SK-N-SH (cell line): Measurements from ENCODE around the gene FLRT3. TPM values are rescaled to one million over a fixed set of nuclear protein-coding genes. Genes with fewer than 3 reads are reported as not detected.

ENCODE experiments used
- CTCF ChIA-PET: fragments of 300-600, 350-600 bp; formaldehyde crosslinking; extraction: SDS; loops from one replicate; lab custom pipeline; 2021; lab: Yijun Ruan, JAX
- POLR2A ChIA-PET: fragments of 350-600 bp; sonication (Branson Sonifier 250); formaldehyde crosslinking; extraction: SDS; loops from one replicate; lab custom pipeline; 2020; ENCODE audit warnings: antibody characterized with exemption, inconsistent platforms; lab: Yijun Ruan, JAX
- DNase-seq: peaks from one replicate; pipeline ENCODE4 v3.0.0; 2012
- H2AFZ ChIP-seq: fragments of 200-600 bp; sonication (generic); 2 replicates; pipeline ENCODE4 v1.8.1; 2016; ENCODE audit warnings: antibody characterized with exemption, mild to moderate bottlenecking, low read depth
- H3F3A ChIP-seq: fragments of 200-600 bp; sonication (generic); replicated peaks from 2 replicates; pipeline ENCODE3; 2016; ENCODE audit warnings: antibody characterized with exemption, mild to moderate bottlenecking; ENCODE audit not compliant: insufficient read depth
- H3K27ac ChIP-seq, 2 experiments: fragments of 200-500 bp in 1 of 2; fragments of 200-600 bp in 1 of 2; sonication (Bioruptor generic) in 1 of 2; sonication (generic), shearing (Covaris generic) in 1 of 2; 2 replicates each; pipeline versions ENCODE4 v1.5.1 to v1.6.1; 2014 to 2016; ENCODE audit warnings: low read depth in 2 of 2, inconsistent platforms in 1 of 2, low read length in 1 of 2, mild to moderate bottlenecking in 1 of 2, mixed read lengths in 1 of 2
- H3K27me3 ChIP-seq: fragments of 200-600 bp; sonication (generic), shearing (Covaris generic); 2 replicates; pipeline ENCODE4 v1.6.1; 2016; ENCODE audit warnings: mixed run types; ENCODE audit not compliant: insufficient read depth
- H3K36me3 ChIP-seq, 2 experiments: fragments of 200-500 bp in 1 of 2; fragments of 200-600 bp in 1 of 2; sonication (Bioruptor generic) in 1 of 2; sonication (generic) in 1 of 2; replicated peaks in 1 of 2; 2 replicates each; pipeline versions ENCODE3 to v1.5.1; 2014 to 2016; ENCODE audit warnings: low read length in 1 of 2, mild to moderate bottlenecking in 1 of 2; ENCODE audit not compliant: insufficient read depth in 2 of 2, control insufficient read depth in 1 of 2
- H3K4me1 ChIP-seq, 2 experiments: fragments of 200-500 bp in 1 of 2; fragments of 200-600 bp in 1 of 2; sonication (Bioruptor generic) in 1 of 2; sonication (generic), shearing (Covaris generic) in 1 of 2; 2 replicates each; pipeline versions ENCODE4 v1.5.1 to v1.6.1; 2014 to 2016; ENCODE audit warnings: low read depth in 1 of 2, low read length in 1 of 2, mixed run types in 1 of 2; ENCODE audit not compliant: insufficient read depth in 2 of 2, control insufficient read depth in 1 of 2
- H3K4me2 ChIP-seq: fragments of 200-600 bp; sonication (generic), shearing (Covaris generic); 2 replicates; pipeline ENCODE4 v1.6.1; 2017; ENCODE audit warnings: mixed run types
- H3K4me3 ChIP-seq, 2 experiments: fragments of 200-500 bp in 1 of 2; fragments of 200-600 bp in 1 of 2; sonication (Bioruptor generic) in 1 of 2; sonication (generic), shearing (Covaris generic) in 1 of 2; 2 replicates each; pipeline versions ENCODE4 v1.5.1 to v1.8.1; 2014 to 2016; ENCODE audit warnings: low read depth in 2 of 2, inconsistent platforms in 1 of 2, low read length in 1 of 2, mild to moderate bottlenecking in 1 of 2, mixed read lengths in 1 of 2, moderate library complexity in 1 of 2
- H3K79me2 ChIP-seq: fragments of 200-600 bp; sonication (generic); 2 replicates; pipeline ENCODE4 v1.8.1; 2017; ENCODE audit warnings: mild to moderate bottlenecking; ENCODE audit not compliant: insufficient read depth
- H3K9ac ChIP-seq: fragments of 200-600 bp; sonication (generic); 2 replicates; pipeline ENCODE4 v1.6.1; 2017; ENCODE audit warnings: mixed run types
- H3K9me2 ChIP-seq: fragments of 200-600 bp; sonication (generic); 2 replicates; pipeline ENCODE4 v1.6.1; 2017; ENCODE audit warnings: mixed run types
- H3K9me3 ChIP-seq: fragments of 200-600 bp; sonication (generic); 2 replicates; pipeline ENCODE4 v1.6.1; 2017; ENCODE audit warnings: mixed run types, mild to moderate bottlenecking, moderate library complexity
- H4K20me1 ChIP-seq: fragments of 200-600 bp; sonication (generic); 2 replicates; pipeline ENCODE4 v1.6.1; 2017; ENCODE audit warnings: mild to moderate bottlenecking, mixed run types; ENCODE audit not compliant: insufficient read depth
- GABPA ChIP-seq: IDR thresholded peaks from 2 replicates; pipeline ENCODE4 v1.4.0; 2012; ENCODE audit warnings: low read depth, mild to moderate bottlenecking
- GATA2 ChIP-seq: sonication (generic); formaldehyde crosslinking; IDR thresholded peaks from 2 replicates; pipeline ENCODE4 v1.5.0; 2020; ENCODE audit warnings: mild to moderate bottlenecking, missing genetic modification reagents
- MXI1 ChIP-seq: IDR thresholded peaks from 2 replicates; pipeline ENCODE4 v1.6.1; 2012; ENCODE audit warnings: mild to moderate bottlenecking, low read depth, low read length, improper control_type of control experiment
- RAD21 ChIP-seq: IDR thresholded peaks from 2 replicates; pipeline ENCODE4 v1.6.1; 2012; ENCODE audit warnings: mild to moderate bottlenecking, low read length
- SMC3 ChIP-seq: IDR thresholded peaks from 2 replicates; pipeline ENCODE4 v1.6.1; 2012; ENCODE audit warnings: low read depth, low read length, improper control_type of control experiment
- WGBS: methylation state at CpG from one replicate; pipeline ENCODE4 v1.1.6; 2017; ENCODE audit warnings: low lambda C conversion rate; 5-methylcytosine and 5-hydroxymethylcytosine counted together
- polyA plus RNA-seq, 3 experiments: library from polyadenylated mRNA; depleted of rRNA; stranded (reverse); fragments of >200 nt; gene quantifications; 2 replicates each; pipeline ENCODE4 v1.2.3, GENCODE V29; 2012
- TF ChIP-seq, protein P1 (sequence below): IDR thresholded peaks from 2 replicates; pipeline ENCODE4; 2012
- TF ChIP-seq, protein P2 (sequence below): IDR thresholded peaks from 2 replicates; pipeline ENCODE4 v1.4.0; 2012; ENCODE audit warnings: low read depth, borderline replicate concordance
- TF ChIP-seq, protein P3 (sequence below): fragments of 200-600 bp; sonication (generic); IDR thresholded peaks from 2 replicates; pipeline ENCODE4 v1.6.1; 2017; ENCODE audit warnings: antibody characterized with exemption, mild to moderate bottlenecking, moderate library complexity

The FLRT3 gene
- polyA plus RNA-seq, 1 of the 3 experiments (the other 2 are of a cell fraction) = 1.8 TPM

DNA sequence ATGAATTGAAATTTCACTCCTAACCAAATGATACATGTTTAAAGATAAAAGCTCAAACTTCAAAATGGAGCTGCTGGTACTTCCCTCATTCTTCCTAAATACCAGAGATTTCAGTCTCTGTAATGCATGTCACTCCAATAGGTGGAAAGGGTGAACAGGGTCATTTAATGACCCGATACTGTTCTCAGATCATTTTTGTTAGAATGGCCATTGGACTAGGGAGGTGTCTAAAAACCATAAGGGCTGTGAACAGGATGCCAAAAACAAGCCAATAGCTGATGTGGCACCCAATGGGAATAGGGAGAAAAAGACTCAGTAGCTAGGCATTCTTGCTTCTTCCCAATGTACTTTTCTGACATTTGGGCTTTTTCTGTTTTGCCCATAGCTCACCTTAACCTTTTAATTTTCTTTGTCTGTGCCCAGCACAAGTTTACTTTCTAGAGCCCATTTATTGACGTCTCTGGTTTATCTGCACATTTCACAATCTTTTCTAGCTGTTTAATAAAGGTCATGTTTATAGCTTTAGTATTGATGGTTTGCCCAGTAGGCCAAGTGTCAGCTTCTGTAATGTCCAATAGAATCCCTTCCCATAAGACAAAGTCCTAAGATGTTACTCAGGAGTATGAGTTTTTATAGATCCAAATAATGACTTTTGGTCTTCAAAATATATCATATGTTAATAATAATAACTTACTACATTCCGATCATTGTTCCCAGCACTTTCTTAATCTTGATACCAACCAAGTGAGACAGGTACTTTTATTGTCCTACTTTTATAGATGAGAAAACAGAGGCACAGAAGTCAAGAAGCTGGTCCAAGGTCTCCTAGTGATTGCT is 24.3 kb upstream of the FLRT3 start (continued):
- TF ChIP-seq, protein P1, sequence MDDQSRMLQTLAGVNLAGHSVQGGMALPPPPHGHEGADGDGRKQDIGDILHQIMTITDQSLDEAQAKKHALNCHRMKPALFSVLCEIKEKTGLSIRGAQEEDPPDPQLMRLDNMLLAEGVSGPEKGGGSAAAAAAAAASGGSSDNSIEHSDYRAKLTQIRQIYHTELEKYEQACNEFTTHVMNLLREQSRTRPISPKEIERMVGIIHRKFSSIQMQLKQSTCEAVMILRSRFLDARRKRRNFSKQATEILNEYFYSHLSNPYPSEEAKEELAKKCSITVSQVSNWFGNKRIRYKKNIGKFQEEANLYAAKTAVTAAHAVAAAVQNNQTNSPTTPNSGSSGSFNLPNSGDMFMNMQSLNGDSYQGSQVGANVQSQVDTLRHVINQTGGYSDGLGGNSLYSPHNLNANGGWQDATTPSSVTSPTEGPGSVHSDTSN = no peak
- TF ChIP-seq, protein P2, sequence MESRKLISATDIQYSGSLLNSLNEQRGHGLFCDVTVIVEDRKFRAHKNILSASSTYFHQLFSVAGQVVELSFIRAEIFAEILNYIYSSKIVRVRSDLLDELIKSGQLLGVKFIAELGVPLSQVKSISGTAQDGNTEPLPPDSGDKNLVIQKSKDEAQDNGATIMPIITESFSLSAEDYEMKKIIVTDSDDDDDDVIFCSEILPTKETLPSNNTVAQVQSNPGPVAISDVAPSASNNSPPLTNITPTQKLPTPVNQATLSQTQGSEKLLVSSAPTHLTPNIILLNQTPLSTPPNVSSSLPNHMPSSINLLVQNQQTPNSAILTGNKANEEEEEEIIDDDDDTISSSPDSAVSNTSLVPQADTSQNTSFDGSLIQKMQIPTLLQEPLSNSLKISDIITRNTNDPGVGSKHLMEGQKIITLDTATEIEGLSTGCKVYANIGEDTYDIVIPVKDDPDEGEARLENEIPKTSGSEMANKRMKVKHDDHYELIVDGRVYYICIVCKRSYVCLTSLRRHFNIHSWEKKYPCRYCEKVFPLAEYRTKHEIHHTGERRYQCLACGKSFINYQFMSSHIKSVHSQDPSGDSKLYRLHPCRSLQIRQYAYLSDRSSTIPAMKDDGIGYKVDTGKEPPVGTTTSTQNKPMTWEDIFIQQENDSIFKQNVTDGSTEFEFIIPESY = no peak
- no peak for TF ChIP-seq GABPA

DNA sequence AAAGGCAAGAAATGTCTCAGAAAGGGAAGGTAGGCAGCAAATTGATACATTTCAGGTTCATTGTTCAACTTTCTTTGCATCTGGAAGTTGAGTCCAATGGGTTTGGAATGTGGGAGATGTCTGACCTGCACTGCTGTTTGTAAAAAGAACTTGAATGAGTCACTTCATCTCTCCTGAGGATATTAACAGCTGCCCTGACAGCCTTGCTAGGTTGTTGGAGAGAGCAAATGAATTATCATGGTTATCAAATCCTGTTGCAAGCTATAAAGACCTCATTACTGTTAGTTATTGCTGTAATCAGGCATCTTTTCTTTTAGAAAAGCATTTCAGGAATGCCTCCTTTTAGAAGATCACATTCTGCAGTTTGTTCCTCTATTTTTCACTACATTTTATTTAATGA is 23.0 kb upstream of the FLRT3 start:
- Histone ChIP-seq H4K20me1 (no peaks in the 10 kb centered on the region), H3K4me1 (no peaks in the 10 kb centered on the region), H3K27ac (no peak overlapping the region), H3K27me3 (no peaks in the 10 kb centered on the region), H3K79me2 (no peaks in the 10 kb centered on the region), H3K9ac (no peak overlapping the region), H3K9me2 (no peaks in the 10 kb centered on the region), H3K36me3 (no peaks in the 10 kb centered on the region), H3F3A (no peaks in the 10 kb centered on the region), H2AFZ (no peak overlapping the region), H3K9me3 (no peaks in the 10 kb centered on the region), H3K4me3 (no peak overlapping the region), H3K4me2 (no peak overlapping the region)
- ChIA-PET CTCF (no interaction called here), POLR2A (no interaction called here)
- DNase-seq = no peak
- TF ChIP-seq RAD21 = no peak

DNA sequence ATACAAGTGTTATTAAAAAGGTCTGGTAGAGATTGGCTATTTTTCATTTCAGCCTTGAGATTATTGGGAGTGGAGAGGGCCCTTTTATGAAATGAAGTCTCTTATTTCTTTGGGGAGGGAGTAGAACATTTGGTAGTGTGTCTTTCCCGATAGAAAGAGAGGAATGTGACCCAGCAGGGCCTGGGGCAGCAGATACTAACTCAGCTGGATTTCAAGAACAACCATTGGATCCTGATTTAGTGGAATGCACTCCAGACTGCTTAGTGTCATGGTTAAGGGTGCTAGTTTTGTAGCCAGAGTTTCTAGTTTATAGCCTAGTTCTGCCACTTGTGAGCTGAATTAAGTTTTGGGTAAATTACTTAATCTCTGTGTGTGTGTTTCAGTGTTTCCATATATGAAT is 18.4 kb upstream of the FLRT3 start:
- no peaks in the 10 kb centered on the region; the same call in 1 of the 2 replicates for H3K9me2 ChIP-seq
- no peaks in the 10 kb centered on the region for H3K36me3 ChIP-seq
- no peaks in the 10 kb centered on the region for H3K4me1 ChIP-seq
- H3K27me3 ChIP-seq = no peaks in the 10 kb centered on the region
- WGBS = 31% methylated on average over 1 of the region's 1 CpG
- no peaks in the 10 kb centered on the region for H3F3A ChIP-seq
- no peak for TF ChIP-seq MXI1
- TF ChIP-seq, protein P3, sequence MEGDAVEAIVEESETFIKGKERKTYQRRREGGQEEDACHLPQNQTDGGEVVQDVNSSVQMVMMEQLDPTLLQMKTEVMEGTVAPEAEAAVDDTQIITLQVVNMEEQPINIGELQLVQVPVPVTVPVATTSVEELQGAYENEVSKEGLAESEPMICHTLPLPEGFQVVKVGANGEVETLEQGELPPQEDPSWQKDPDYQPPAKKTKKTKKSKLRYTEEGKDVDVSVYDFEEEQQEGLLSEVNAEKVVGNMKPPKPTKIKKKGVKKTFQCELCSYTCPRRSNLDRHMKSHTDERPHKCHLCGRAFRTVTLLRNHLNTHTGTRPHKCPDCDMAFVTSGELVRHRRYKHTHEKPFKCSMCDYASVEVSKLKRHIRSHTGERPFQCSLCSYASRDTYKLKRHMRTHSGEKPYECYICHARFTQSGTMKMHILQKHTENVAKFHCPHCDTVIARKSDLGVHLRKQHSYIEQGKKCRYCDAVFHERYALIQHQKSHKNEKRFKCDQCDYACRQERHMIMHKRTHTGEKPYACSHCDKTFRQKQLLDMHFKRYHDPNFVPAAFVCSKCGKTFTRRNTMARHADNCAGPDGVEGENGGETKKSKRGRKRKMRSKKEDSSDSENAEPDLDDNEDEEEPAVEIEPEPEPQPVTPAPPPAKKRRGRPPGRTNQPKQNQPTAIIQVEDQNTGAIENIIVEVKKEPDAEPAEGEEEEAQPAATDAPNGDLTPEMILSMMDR = no peak
- no peak for TF ChIP-seq GATA2 (CRISPR knock-in tag)
- no peak for TF ChIP-seq SMC3
- no peak overlapping the region for H3K9ac ChIP-seq
- no peak overlapping the region for H3K27ac ChIP-seq
- H3K79me2 ChIP-seq = no peaks in the 10 kb centered on the region
- DNase-seq = no peak
- no peaks in the 10 kb centered on the region for H3K9me3 ChIP-seq
- H2AFZ ChIP-seq = no peak overlapping the region
- H3K4me2 ChIP-seq = no peak overlapping the region
- ChIA-PET POLR2A (no interaction called here), CTCF (interaction anchor here (0.7 to 2.1 kb wide), 2 partner anchors 13 to 18 kb away, joined by 3 to 6 read pairs; partner anchors contain the start of gene FLRT3)
- no peaks in the 10 kb centered on the region for H4K20me1 ChIP-seq
- no peak overlapping the region for H3K4me3 ChIP-seq
